Measurements from ENCODE around the gene HOXB8. TPM values are rescaled to one million over a fixed set of nuclear protein-coding genes. Genes with fewer than 3 reads are reported as not detected.

HOXB8 gene
- total and polyA plus RNA-seq, 2 donors = 0.07 TPM; not detected in 1

DNA sequence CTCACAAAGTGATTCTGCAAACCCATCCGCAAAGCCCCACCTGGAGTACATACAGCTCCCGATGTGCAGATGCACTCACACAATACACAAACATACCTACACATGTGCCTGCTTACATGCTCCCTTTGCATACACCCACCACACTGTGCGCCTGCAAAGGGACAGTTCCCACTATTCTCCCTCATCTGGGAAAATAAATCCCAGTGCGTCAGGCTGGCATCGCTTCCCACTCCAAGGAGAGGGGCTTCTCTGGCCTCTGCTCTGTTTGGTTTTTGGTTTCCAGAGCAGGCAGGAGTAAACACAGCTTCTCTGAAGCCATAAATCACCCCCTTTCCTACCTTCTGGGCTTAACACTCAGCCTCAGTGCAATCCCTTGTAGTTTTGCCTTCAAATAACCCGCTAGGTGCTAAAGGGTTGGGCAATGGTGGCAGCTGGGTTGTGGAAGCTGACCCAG, 51.7 kb downstream of the HOXB8 start:
- Histone ChIP-seq H3K9me3 (ENCODE audit: control insufficient read depth in 2 of 2, insufficient read depth in 1 of 2, low read length in 1 of 2) (no peaks in the 10 kb centered on the region), H3K36me3 (ENCODE audit: control insufficient read depth in 2 of 2, insufficient read depth in 2 of 2, low read length in 1 of 2) (no peaks in the 10 kb centered on the region), H3K27ac (ENCODE audit: low read depth in 1 of 2, low read length in 1 of 2) (no peak overlapping the region), H3K4me1 (ENCODE audit: control insufficient read depth in 2 of 2, insufficient read depth in 2 of 2, low read length in 2 of 2) (peaks cover 0 to 10% of the 10 kb centered on the region in 2 donors), H3K27me3 (ENCODE audit: control insufficient read depth in 2 of 2, insufficient read depth in 1 of 2, low read length in 1 of 2) (peaks cover 10 to 64% of the 10 kb centered on the region in 2 donors), H3K4me3 (ENCODE audit: low read length in 2 of 2) (no peak overlapping the region)
- 95% methylated on average over 6 of the region's 6 CpGs for WGBS
- DNase-seq (ENCODE audit: low read depth in 6 of 9, low spot score in 9 of 9) = no peak

DNA sequence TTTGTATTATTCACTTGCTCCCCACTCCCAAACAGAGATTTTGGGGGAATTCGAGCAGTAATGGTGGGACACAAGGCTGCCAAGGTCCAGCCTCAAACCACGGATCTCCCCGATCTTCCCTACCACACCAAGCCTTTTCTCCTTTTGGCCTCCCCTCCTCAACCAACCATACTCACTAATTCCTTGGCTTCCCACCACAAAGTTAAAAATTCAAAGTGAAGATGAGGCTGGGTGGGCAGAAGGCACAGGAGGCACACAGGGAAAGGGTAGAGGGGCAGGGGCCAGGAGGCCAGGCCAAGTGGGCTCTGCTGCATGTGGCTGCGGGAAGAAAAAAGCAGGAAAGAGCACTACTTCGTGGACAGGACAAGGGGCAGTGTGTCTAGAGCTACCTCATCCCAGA, 52.2 kb downstream of the HOXB8 start:
- no peaks in the 10 kb centered on the region for H3K36me3 ChIP-seq (ENCODE audit: control insufficient read depth in 2 of 2, insufficient read depth in 2 of 2, low read length in 1 of 2)

More for the DNA sequence above, 52.2 kb downstream of the HOXB8 start:
- H3K4me3 ChIP-seq (ENCODE audit: low read length in 2 of 2) = no peak overlapping the region
- H3K27me3 ChIP-seq (ENCODE audit: control insufficient read depth in 2 of 2, insufficient read depth in 1 of 2, low read length in 1 of 2) = peaks cover 7 to 64% of the 10 kb centered on the region in 2 donors
- no peak for DNase-seq (ENCODE audit: low read depth in 6 of 9, low spot score in 9 of 9)
- peaks cover 0 to 10% of the 10 kb centered on the region in 2 donors for H3K4me1 ChIP-seq (ENCODE audit: control insufficient read depth in 2 of 2, insufficient read depth in 2 of 2, low read length in 2 of 2)
- no peaks in the 10 kb centered on the region for H3K9me3 ChIP-seq (ENCODE audit: control insufficient read depth in 2 of 2, insufficient read depth in 1 of 2, low read length in 1 of 2)
- 92% methylated on average over 5 of the region's 5 CpGs for WGBS
- H3K27ac ChIP-seq (ENCODE audit: low read depth in 1 of 2, low read length in 1 of 2) = no peak overlapping the region

Other genes with a start within 250 kb of the HOXB8 start
- 28.8 TPM for gene SKAP1, start 185.1 kb downstream of the HOXB8 start, total RNA-seq
- gene SKAP1, start 185.1 kb downstream of the HOXB8 start, polyA plus RNA-seq = 64.4 TPM
- not detected for gene HOXB1, start 84.3 kb downstream of the HOXB8 start, total RNA-seq
- 0.11 TPM for gene HOXB1, start 84.3 kb downstream of the HOXB8 start, polyA plus RNA-seq
- gene HOXB2, start 70.2 kb downstream of the HOXB8 start, total RNA-seq = 3.0 TPM
- gene HOXB2, start 70.2 kb downstream of the HOXB8 start, polyA plus RNA-seq = 11.1 TPM
- 0.90 TPM for gene HOXB4, start 36.9 kb downstream of the HOXB8 start, total RNA-seq
- 1.5 TPM for gene HOXB4, start 36.9 kb downstream of the HOXB8 start, polyA plus RNA-seq
- gene HOXB3, start 25.1 kb downstream of the HOXB8 start, total RNA-seq = 1.5 TPM
- 3.3 TPM for gene HOXB3, start 25.1 kb downstream of the HOXB8 start, polyA plus RNA-seq
- gene HOXB5, start 21.5 kb downstream of the HOXB8 start, total RNA-seq = not detected
- 0.16 TPM for gene HOXB5, start 21.5 kb downstream of the HOXB8 start, polyA plus RNA-seq
- 0.19 TPM for gene HOXB6, start 10.3 kb downstream of the HOXB8 start, total RNA-seq
- 1.0 TPM for gene HOXB6, start 10.3 kb downstream of the HOXB8 start, polyA plus RNA-seq
- 0.09 TPM for gene HOXB7, start 4.3 kb downstream of the HOXB8 start, total RNA-seq
- 1.0 TPM for gene HOXB7, start 4.3 kb downstream of the HOXB8 start, polyA plus RNA-seq
- 0.05 TPM for gene HOXB9, start 11.1 kb upstream of the HOXB8 start, total RNA-seq
- 0.27 TPM for gene HOXB9, start 11.1 kb upstream of the HOXB8 start, polyA plus RNA-seq
- not detected for gene PRAC1, start 107.2 kb upstream of the HOXB8 start, total RNA-seq
- gene PRAC1, start 107.2 kb upstream of the HOXB8 start, polyA plus RNA-seq = 0.91 TPM
- not detected for gene PRAC2, start 107.9 kb upstream of the HOXB8 start, total RNA-seq
- 0.07 TPM for gene PRAC2, start 107.9 kb upstream of the HOXB8 start, polyA plus RNA-seq
- gene HOXB13, start 113.5 kb upstream of the HOXB8 start, total RNA-seq = 0.24 TPM
- 0.32 TPM for gene HOXB13, start 113.5 kb upstream of the HOXB8 start, polyA plus RNA-seq
- gene TTLL6, start 201.9 kb upstream of the HOXB8 start, total RNA-seq = 0.42 TPM
- 0.41 TPM for gene TTLL6, start 201.9 kb upstream of the HOXB8 start, polyA plus RNA-seq
- gene CALCOCO2, start 215.7 kb upstream of the HOXB8 start, total RNA-seq = 30.8 TPM
- gene CALCOCO2, start 215.7 kb upstream of the HOXB8 start, polyA plus RNA-seq = 90.6 TPM